ENCODE data around the gene MPPED1.

GRCh38 chr22:43474161-43475101, 62.6 kb downstream of the MPPED1 start:
- TF ChIP-seq HNF4G (IDR thresholded peaks at IDR 0.05) (peak; percentile 80), JUND (IDR thresholded peaks at IDR 0.05) (peak; percentile 79 to 80), ATF3 (IDR thresholded peaks at IDR 0.05) (no peak), REST (IDR thresholded peaks at IDR 0.05) (peak; percentile 94), TAF1 (conservative IDR thresholded peaks at IDR 0.05) (peak; percentile 79), YY1 (IDR thresholded peaks at IDR 0.05) (peak; percentile 94), RXRA (IDR thresholded peaks at IDR 0.05) (peak; percentile 98 to 99), RAD21 (IDR thresholded peaks at IDR 0.05) (peak; percentile 63 to 72), GABPA (IDR thresholded peaks at IDR 0.05 in 1 of 2, conservative IDR thresholded peaks at IDR 0.05 in 1 of 2) (peak in 1 of 2 donors; percentile 63), FOXA1 (IDR thresholded peaks at IDR 0.05) (peak; percentile 90), SP1 (IDR thresholded peaks at IDR 0.05) (peak; percentile 94)
- TF ChIP-seq, protein P1, sequence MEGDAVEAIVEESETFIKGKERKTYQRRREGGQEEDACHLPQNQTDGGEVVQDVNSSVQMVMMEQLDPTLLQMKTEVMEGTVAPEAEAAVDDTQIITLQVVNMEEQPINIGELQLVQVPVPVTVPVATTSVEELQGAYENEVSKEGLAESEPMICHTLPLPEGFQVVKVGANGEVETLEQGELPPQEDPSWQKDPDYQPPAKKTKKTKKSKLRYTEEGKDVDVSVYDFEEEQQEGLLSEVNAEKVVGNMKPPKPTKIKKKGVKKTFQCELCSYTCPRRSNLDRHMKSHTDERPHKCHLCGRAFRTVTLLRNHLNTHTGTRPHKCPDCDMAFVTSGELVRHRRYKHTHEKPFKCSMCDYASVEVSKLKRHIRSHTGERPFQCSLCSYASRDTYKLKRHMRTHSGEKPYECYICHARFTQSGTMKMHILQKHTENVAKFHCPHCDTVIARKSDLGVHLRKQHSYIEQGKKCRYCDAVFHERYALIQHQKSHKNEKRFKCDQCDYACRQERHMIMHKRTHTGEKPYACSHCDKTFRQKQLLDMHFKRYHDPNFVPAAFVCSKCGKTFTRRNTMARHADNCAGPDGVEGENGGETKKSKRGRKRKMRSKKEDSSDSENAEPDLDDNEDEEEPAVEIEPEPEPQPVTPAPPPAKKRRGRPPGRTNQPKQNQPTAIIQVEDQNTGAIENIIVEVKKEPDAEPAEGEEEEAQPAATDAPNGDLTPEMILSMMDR (IDR thresholded peaks at IDR 0.05; ENCODE audit: low read depth, low read length, missing input control): no peak
- TF ChIP-seq, protein P2, sequence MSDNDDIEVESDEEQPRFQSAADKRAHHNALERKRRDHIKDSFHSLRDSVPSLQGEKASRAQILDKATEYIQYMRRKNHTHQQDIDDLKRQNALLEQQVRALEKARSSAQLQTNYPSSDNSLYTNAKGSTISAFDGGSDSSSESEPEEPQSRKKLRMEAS (IDR thresholded peaks at IDR 0.05): peak; percentile 96

Measured in liver (tissue), 3 donors.